Body of pancreas (tissue), 4 donors: ENCODE results near the gene NUP188. TPM values are rescaled to one million over a fixed set of nuclear protein-coding genes. Genes with fewer than 3 reads are reported as not detected.

ENCODE experiments used
- ATAC-seq: fragments of 150-250 bp; one replicate; pipeline ENCODE4 v1.9.1; 2016
- DNase-seq, 4 donors: peaks; one replicate each; pipeline ENCODE4 v3.0.0-alpha.2; 2019
- H3K27ac ChIP-seq, 4 donors: fragments of 200-600 bp; sonication (generic); 1 replicate in 3 of 4; 2 replicates in 1 of 4; pipeline versions ENCODE4 v1.5.1 to v1.6.1; 2016 to 2019; ENCODE audit warnings: mild to moderate bottlenecking in 1 of 4, mixed read lengths in 1 of 4, moderate library complexity in 1 of 4
- H3K27me3 ChIP-seq, 2 donors: fragments of 200-600 bp; sonication (generic); one replicate each; pipeline ENCODE4 v1.6.0; 2016; ENCODE audit warnings: mild to moderate bottlenecking in 1 of 2
- H3K36me3 ChIP-seq, 2 donors: fragments of 200-600 bp; sonication (generic); replicated peaks in 1 of 2; 2 replicates each; pipeline ENCODE4 v1.5.1; 2016; ENCODE audit warnings: low read depth in 2 of 2; ENCODE audit not compliant: insufficient read depth in 1 of 2
- H3K4me1 ChIP-seq: fragments of 200-600 bp; sonication (generic); one replicate; pipeline ENCODE4 v1.6.0; 2016
- H3K4me3 ChIP-seq, 2 donors: fragments of 200-600 bp; sonication (generic); 1 replicate in 1 of 2; 2 replicates in 1 of 2; pipeline ENCODE4 v1.5.1; 2016 to 2019
- H3K9me3 ChIP-seq, 3 donors: fragments of 200-600 bp; sonication (generic); 1 replicate in 2 of 3; 2 replicates in 1 of 3; pipeline ENCODE4 v1.5.1; 2016
- CTCF ChIP-seq, 7 experiments: fragments of 450-650 bp in 4 of 7; fragments of 200-600 bp in 3 of 7; sonication (generic) in 3 of 7; IDR thresholded peaks; one replicate each; pipeline ENCODE4 v1.5.1; 2016 to 2019; ENCODE audit warnings: antibody characterized with exemption in 7 of 7
- POLR2A ChIP-seq, 3 donors: fragments of 450-650 bp; IDR thresholded peaks; one replicate each; pipeline ENCODE4 v1.6.1; 2016; ENCODE audit warnings: antibody characterized with exemption in 3 of 3, mild to moderate bottlenecking in 2 of 3
- WGBS, 2 donors: methylation state at CpG; one replicate each; pipeline ENCODE4 v1.1.5; 2017; 5-methylcytosine and 5-hydroxymethylcytosine counted together
- intact Hi-C: fragments of 100-400 bp; cut with DNase I; formaldehyde crosslinking; loops from one replicate; pipeline ENCODE4 v1.15.1; 2023
- total RNA-seq, 2 donors: library from RNA; depleted of rRNA; stranded (reverse); fragments of >200 nt; gene quantifications; one replicate each; pipeline ENCODE4 v1.1.0, GENCODE V29; 2016

Gene NUP188
- total RNA-seq, 2 donors from 2014 or later = 15.2 to 18.9 TPM

- intact Hi-C loops = loop anchor here (5.0 kb wide), 2 partner anchors 67 to 82 kb away; no protein-coding TSS in a partner anchor
- ATAC-seq = no peak
- no peaks in the 10 kb centered on the region for H3K36me3 ChIP-seq
- no peaks in the 10 kb centered on the region for H3K27me3 ChIP-seq
- no peaks in the 10 kb centered on the region for H3K9me3 ChIP-seq
- no peak overlapping the region for H3K27ac ChIP-seq
- no peak for DNase-seq
- peaks cover 11% of the 10 kb centered on the region for H3K4me1 ChIP-seq
- 86 to 91% methylated on average over 4 of the region's 4 CpGs for WGBS, 2 donors
- H3K4me3 ChIP-seq = no peak overlapping the region
- no peak for TF ChIP-seq CTCF (IDR thresholded peaks at IDR 0.05)
- TF ChIP-seq POLR2A (IDR thresholded peaks at IDR 0.05) = no peak
Observed at GRCh38 chr9:128929560-128929959, 17.9 kb upstream of the NUP188 start.

GRCh38 chr9:128933731-128934130 lies 13.8 kb upstream of the NUP188 start:
- Histone ChIP-seq H3K27me3 (no peaks in the 10 kb centered on the region), H3K4me1 (no peaks in the 10 kb centered on the region), H3K27ac (no peak overlapping the region), H3K36me3 (no peaks in the 10 kb centered on the region), H3K4me3 (no peak overlapping the region), H3K9me3 (no peaks in the 10 kb centered on the region)
- TF ChIP-seq CTCF (IDR thresholded peaks at IDR 0.05) (no peak), POLR2A (IDR thresholded peaks at IDR 0.05) (no peak)
- intact Hi-C loops = no loop called here
- no peak for DNase-seq
- no peak for ATAC-seq
- WGBS, 2 donors = 79 to 80% methylated on average over 5 of the region's 5 CpGs

GRCh38 chr9:128936171-128936865 lies 11.2 kb upstream of the NUP188 start:
- DNase-seq = no peak
- Histone ChIP-seq H3K27ac (no peak overlapping the region), H3K4me1 (no peaks in the 10 kb centered on the region), H3K36me3 (no peaks in the 10 kb centered on the region), H3K27me3 (no peaks in the 10 kb centered on the region), H3K9me3 (no peaks in the 10 kb centered on the region), H3K4me3 (no peak overlapping the region)
- TF ChIP-seq POLR2A (IDR thresholded peaks at IDR 0.05) = no peak
- no peak for TF ChIP-seq CTCF (IDR thresholded peaks at IDR 0.05)
- intact Hi-C loops = no loop called here
- WGBS, 2 donors = 82 to 84% methylated on average over 11 of the region's 11 CpGs
- ATAC-seq = no peak

- no peak for TF ChIP-seq POLR2A (IDR thresholded peaks at IDR 0.05)
- TF ChIP-seq CTCF (IDR thresholded peaks at IDR 0.05) = no peak
- Histone ChIP-seq H3K4me1 (no peaks in the 10 kb centered on the region), H3K9me3 (no peaks in the 10 kb centered on the region), H3K27me3 (no peaks in the 10 kb centered on the region), H3K36me3 (peaks cover 0 to 2% of the 10 kb centered on the region in 2 donors), H3K27ac (no peak overlapping the region), H3K4me3 (no peak overlapping the region)
- 88 to 94% methylated on average over 8 to 9 of the region's 9 CpGs for WGBS, 2 donors
- intact Hi-C loops = no loop called here
- ATAC-seq (no peak), DNase-seq (no peak)
Observed at GRCh38 chr9:128937310-128938165, 10.0 kb upstream of the NUP188 start.
